Tibial nerve (tissue), 4 donors: ENCODE results near the gene BEST3.

Experiments
- CTCF ChIP-seq, 5 experiments: fragments of 200-600 bp in 3 of 5; fragments of 450-650 bp in 2 of 5; sonication (generic) in 3 of 5; IDR thresholded peaks; one replicate each; pipeline ENCODE4 v1.5.1; 2016 to 2019; ENCODE audit warnings: antibody characterized with exemption in 5 of 5, mild to moderate bottlenecking in 3 of 5, moderate library complexity in 2 of 5
- EP300 ChIP-seq, 2 donors: sonication (generic); formaldehyde crosslinking; IDR thresholded peaks; one replicate each; pipeline ENCODE4 v1.6.1; 2017; ENCODE audit warnings: antibody characterized with exemption in 2 of 2, mild to moderate bottlenecking in 1 of 2
- POLR2A ChIP-seq, 2 donors: fragments of 450-650 bp; IDR thresholded peaks; one replicate each; pipeline ENCODE4 v1.6.1; 2017; ENCODE audit warnings: antibody characterized with exemption in 2 of 2, mild to moderate bottlenecking in 2 of 2, moderate library complexity in 2 of 2

GRCh38 chr12:69655616-69656340 is 43.3 kb downstream of the BEST3 start:
- TF ChIP-seq CTCF (IDR thresholded peaks at IDR 0.05) (no peak), POLR2A (IDR thresholded peaks at IDR 0.05) (no peak), EP300 (IDR thresholded peaks at IDR 0.05) (no peak)
